ENCODE measurements around the gene ECM1.

GRCh38 chr1:150557813-150558212, 49.9 kb downstream of the ECM1 start:
- TF ChIP-seq, protein P1, sequence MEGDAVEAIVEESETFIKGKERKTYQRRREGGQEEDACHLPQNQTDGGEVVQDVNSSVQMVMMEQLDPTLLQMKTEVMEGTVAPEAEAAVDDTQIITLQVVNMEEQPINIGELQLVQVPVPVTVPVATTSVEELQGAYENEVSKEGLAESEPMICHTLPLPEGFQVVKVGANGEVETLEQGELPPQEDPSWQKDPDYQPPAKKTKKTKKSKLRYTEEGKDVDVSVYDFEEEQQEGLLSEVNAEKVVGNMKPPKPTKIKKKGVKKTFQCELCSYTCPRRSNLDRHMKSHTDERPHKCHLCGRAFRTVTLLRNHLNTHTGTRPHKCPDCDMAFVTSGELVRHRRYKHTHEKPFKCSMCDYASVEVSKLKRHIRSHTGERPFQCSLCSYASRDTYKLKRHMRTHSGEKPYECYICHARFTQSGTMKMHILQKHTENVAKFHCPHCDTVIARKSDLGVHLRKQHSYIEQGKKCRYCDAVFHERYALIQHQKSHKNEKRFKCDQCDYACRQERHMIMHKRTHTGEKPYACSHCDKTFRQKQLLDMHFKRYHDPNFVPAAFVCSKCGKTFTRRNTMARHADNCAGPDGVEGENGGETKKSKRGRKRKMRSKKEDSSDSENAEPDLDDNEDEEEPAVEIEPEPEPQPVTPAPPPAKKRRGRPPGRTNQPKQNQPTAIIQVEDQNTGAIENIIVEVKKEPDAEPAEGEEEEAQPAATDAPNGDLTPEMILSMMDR (IDR thresholded peaks at IDR 0.05) = no peak
- TF ChIP-seq ZFX (IDR thresholded peaks at IDR 0.05; ENCODE audit: borderline replicate concordance) = no peak

Data from 22Rv1 (cell line).